GM12878 (cell line): ENCODE results near the gene ZDHHC11. TPM values are rescaled to one million over a fixed set of nuclear protein-coding genes. Genes with fewer than 3 reads are reported as not detected.
"Not testable (repeated sequence)": the region's sequence is repeated elsewhere in the genome, so short reads cannot be mapped to it uniquely, and the experiment has no call there.

Experiments
- ATAC-seq: fragments of 200-7000 bp; cut with Tn5 transposase; 3 replicates; pipeline ENCODE4 v1.9.1; 2020; ENCODE audit warnings: mild to moderate bottlenecking, moderate library complexity
- BruUV-seq: library from RNA; stranded (reverse); fragments of 400-500 nt; replicated peaks from 2 replicates; lab custom pipeline; 2021; lab: Mats Ljungman, UMichigan
- CTCF ChIA-PET: fragments of 300-600 bp; sonication (Branson Sonifier 250); formaldehyde crosslinking; extraction: SDS; loops from one replicate; lab custom pipeline; 2021; ENCODE audit warnings: inconsistent platforms; lab: Yijun Ruan, JAX
- POLR2A ChIA-PET: fragments of 350-600 bp; formaldehyde crosslinking; extraction: SDS; loops from one replicate; lab custom pipeline; 2021; ENCODE audit warnings: inconsistent platforms; lab: Charles Lee
- RAD21 ChIA-PET: fragments of 300-600 bp; sonication (Branson Sonifier 250); formaldehyde crosslinking; loops from one replicate; lab custom pipeline; 2023; ENCODE audit warnings: antibody characterized with exemption; ENCODE audit not compliant: unreplicated experiment; lab: Charles Lee
- SMC1A ChIA-PET: fragments of 300-600 bp; sonication (Branson Sonifier 250); formaldehyde crosslinking; loops from one replicate; lab custom pipeline; 2023; ENCODE audit not compliant: unreplicated experiment, uncharacterized antibody; lab: Charles Lee
- DNase-seq: peaks from one replicate; pipeline ENCODE4 v3.0.0-alpha.2; 2011; ENCODE audit warnings: low read depth, low spot score
- FAIRE-seq: peaks from 3 replicates; lab custom pipeline; 2011; peaks lifted over from hg19 to GRCh38; lab: Jason Lieb, UNC
- H2AFZ ChIP-seq: 2 replicates; pipeline ENCODE4 v1.6.0; 2011; ENCODE audit warnings: low read depth, low read length, control low read depth; ENCODE audit not compliant: control insufficient read depth
- H3K27ac ChIP-seq: 2 replicates; pipeline ENCODE4 v1.5.1; 2011; ENCODE audit warnings: control low read depth; ENCODE audit not compliant: control insufficient read depth, insufficient read depth
- H3K27me3 ChIP-seq, 2 experiments: replicated peaks in 1 of 2; 2 replicates each; pipeline versions ENCODE4 v1.6.0 to v1.6.1; 2011; ENCODE audit warnings: low read length in 1 of 2; ENCODE audit not compliant: control insufficient read depth in 2 of 2, insufficient read depth in 2 of 2
- H3K36me3 ChIP-seq, 2 experiments: 2 replicates each; pipeline ENCODE4 v1.5.1; 2011; ENCODE audit warnings: low read length in 1 of 2; ENCODE audit not compliant: control insufficient read depth in 2 of 2, insufficient read depth in 2 of 2
- H3K4me1 ChIP-seq: 2 replicates; pipeline ENCODE4 v1.6.1; 2011; ENCODE audit warnings: mild to moderate bottlenecking, low read length, moderate library complexity, mixed read lengths; ENCODE audit not compliant: control insufficient read depth, insufficient read depth
- H3K4me2 ChIP-seq: 2 replicates; pipeline ENCODE4 v1.6.0; 2011; ENCODE audit warnings: control low read depth; ENCODE audit not compliant: control insufficient read depth, insufficient read depth
- H3K4me3 ChIP-seq: fragments of 200-600 bp; sonication (generic); 2 replicates; pipeline ENCODE4 v1.5.1; 2016
- H3K79me2 ChIP-seq: 2 replicates; pipeline ENCODE4 v1.6.0; 2011; ENCODE audit warnings: low read length; ENCODE audit not compliant: control insufficient read depth, insufficient read depth
- H3K9ac ChIP-seq: 2 replicates; pipeline ENCODE4 v1.8.0; 2011; ENCODE audit warnings: low read length, control low read depth, mixed read lengths; ENCODE audit not compliant: control insufficient read depth, insufficient read depth
- H3K9me3 ChIP-seq: replicated peaks from 3 replicates; pipeline ENCODE4 v1.5.1; 2011; ENCODE audit warnings: mild to moderate bottlenecking, low read length; ENCODE audit not compliant: control insufficient read depth, insufficient read depth
- H4K20me1 ChIP-seq: 2 replicates; pipeline ENCODE4 v1.6.0; 2011; ENCODE audit not compliant: control insufficient read depth, insufficient read depth
- JUNB ChIP-seq: IDR thresholded peaks from 2 replicates; pipeline ENCODE4 v1.6.1; 2016; ENCODE audit warnings: antibody characterized with exemption, mild to moderate bottlenecking
- WGBS: methylation state at CpG from one replicate; pipeline ENCODE4 v1.1.6; 2016; ENCODE audit warnings: low lambda C conversion rate; ENCODE audit not compliant: insufficient replicate concordance, insufficient coverage; ENCODE audit errors: missing lambda C conversion rate; 5-methylcytosine and 5-hydroxymethylcytosine counted together
- in situ Hi-C: fragments of 300-500 bp; cut with MboI; formaldehyde crosslinking; loops from 9 replicates; pipeline ENCODE4 v1.14.3; 2018; ENCODE audit warnings: mixed read lengths
- intact Hi-C: fragments of 100-400 bp; cut with micrococcal nuclease; formaldehyde crosslinking; loops from one replicate; pipeline ENCODE4 v1.14.2; 2022; ENCODE audit not compliant: unreplicated experiment
- polyA plus RNA-seq, 11 experiments: library from polyadenylated mRNA; depleted of rRNA in 4 of 11; unstranded in 6 of 11; stranded (reverse) in 5 of 11; fragments of >200 nt; fragmentation: Nextera tagmentation in 4 of 11; fragmentation: Illumina TruSeq in 1 of 11; extraction: Ambion mirVana in 4 of 11; extraction: Trizol in 1 of 11; gene quantifications; 1 replicate in 1 of 11; 2 replicates in 10 of 11; pipeline versions ENCODE4 v1.2.1 to v1.2.3, GENCODE V29; 2011 to 2016; ENCODE audit warnings: inconsistent platforms in 2 of 11, missing spikeins in 2 of 11, low read depth in 1 of 11
- total RNA-seq, 4 experiments: library from RNA; depleted of rRNA in 3 of 4; stranded (reverse); fragments of >200 nt in 3 of 4; fragmentation: Illumina TruSeq in 1 of 4; extraction: Trizol in 1 of 4; gene quantifications; 2 replicates each; pipeline versions ENCODE4 v1.2.1 to v1.2.3, GENCODE V29; 2013 to 2021

ZDHHC11 gene
- total and polyA plus RNA-seq, 10 of the 15 experiments (the other 5 are each of a cell fraction or from before 2014, with no cell fraction given), result 0.04 to 1.4 (median 0.30) TPM

DNA sequence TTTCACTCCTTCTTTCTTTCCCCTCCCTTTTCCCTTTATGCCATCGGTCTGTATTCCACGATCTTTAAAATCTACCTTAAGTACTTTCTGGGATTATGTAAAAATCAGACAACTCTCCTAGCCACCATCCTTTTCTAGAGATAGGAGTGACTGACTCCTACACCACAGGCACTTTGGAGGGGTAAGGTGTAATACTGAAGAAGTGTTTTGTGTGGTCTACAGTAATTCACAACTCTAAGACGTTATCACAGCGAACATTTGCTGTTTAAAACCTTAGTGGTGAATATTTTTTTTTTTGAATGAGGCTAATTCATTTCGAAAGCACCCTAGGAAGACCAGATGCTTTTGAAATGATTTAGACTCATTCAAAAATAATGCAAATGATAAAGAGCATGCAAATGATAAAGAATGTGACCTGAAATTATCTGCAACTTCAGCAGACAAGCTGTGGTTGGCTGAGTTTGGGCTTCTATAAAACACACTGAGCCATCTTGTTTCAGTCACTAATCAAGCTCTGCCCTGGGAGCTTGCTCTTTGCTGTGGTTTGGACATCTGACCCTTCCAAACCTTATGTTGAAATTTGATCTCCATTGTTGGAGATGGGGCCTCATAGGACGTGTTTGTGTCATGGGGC lies 52.2 kb downstream of the ZDHHC11 start:
- in situ Hi-C loops, result not testable (repeated sequence)
- peak; percentile 66 for ATAC-seq

DNA sequence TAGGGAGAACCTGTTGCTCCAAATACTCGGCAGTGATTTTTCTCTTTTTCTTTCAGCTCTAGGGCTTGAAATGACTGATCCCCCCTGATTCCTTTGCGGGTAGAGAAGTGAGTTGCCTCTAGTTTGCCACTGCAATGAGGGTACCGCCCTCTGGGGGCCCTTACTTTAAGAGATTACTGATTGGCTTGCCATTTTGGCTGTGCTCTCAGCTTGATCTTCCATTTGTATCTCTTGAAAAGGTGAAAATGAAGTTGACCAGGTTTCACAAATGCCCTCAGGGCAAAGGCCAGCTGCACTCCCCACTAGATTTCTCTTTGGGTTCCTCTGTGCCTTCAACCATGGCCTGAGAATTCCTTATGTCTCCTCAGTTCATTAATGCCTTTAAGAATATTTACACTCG lies 52.8 kb downstream of the ZDHHC11 start:
- H2AFZ ChIP-seq, RAD21 ChIA-PET, H3K9ac ChIP-seq, H3K79me2 ChIP-seq, H3K27ac ChIP-seq, SMC1A ChIA-PET, CTCF ChIA-PET, H3K9me3 ChIP-seq, H3K36me3 ChIP-seq, H3K4me3 ChIP-seq, DNase-seq, H3K4me1 ChIP-seq, FAIRE-seq, intact Hi-C loops, H3K4me2 ChIP-seq, in situ Hi-C loops, H3K27me3 ChIP-seq, BruUV-seq, ATAC-seq, H4K20me1 ChIP-seq: not testable (repeated sequence)
- POLR2A ChIA-PET, result interaction anchor here (0.6 kb wide), 1 partner anchor 772 kb away, joined by 5 read pairs; no protein-coding TSS in a partner anchor
- WGBS, result 19% methylated on average over 3 of the region's 4 CpGs

More for the DNA sequence above, 52.2 kb downstream of the ZDHHC11 start:
- H3K79me2 ChIP-seq, BruUV-seq, RAD21 ChIA-PET, H3K36me3 ChIP-seq, H2AFZ ChIP-seq, H3K4me2 ChIP-seq, H3K9ac ChIP-seq, DNase-seq, H3K9me3 ChIP-seq, POLR2A ChIA-PET, H3K4me3 ChIP-seq, H4K20me1 ChIP-seq, H3K4me1 ChIP-seq, H3K27ac ChIP-seq, intact Hi-C loops, FAIRE-seq, SMC1A ChIA-PET: not testable (repeated sequence)
- WGBS, result 28% methylated on average over 6 of the region's 6 CpGs
- TF ChIP-seq JUNB, result 0 out of 2 replicates have a peak, but pooled peaks have one; percentile 14
- TF ChIP-seq, all 136 proteins: peak for 1; not testable (repeated sequence) for 135
- H3K27me3 ChIP-seq, CTCF ChIA-PET: not testable (repeated sequence)

DNA sequence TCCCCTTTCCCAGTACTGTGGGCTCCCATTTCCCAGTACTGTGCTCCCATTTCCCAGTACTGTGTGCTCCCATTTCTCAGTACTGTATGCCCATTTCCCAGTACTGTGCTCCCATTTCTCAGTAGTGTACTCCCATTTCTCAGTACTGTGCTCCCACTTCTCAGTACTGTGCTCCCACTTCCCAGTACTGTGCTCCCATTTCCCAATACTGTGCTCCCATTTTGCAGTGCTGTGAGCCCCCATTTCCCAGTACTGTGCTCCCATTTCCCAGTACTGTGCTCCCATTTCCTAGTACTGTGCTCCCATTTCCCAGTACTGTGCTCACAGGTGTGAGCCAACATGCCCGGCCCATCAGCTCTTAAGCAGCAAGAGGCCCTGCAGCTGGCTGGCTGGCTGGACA lies 54.9 kb downstream of the ZDHHC11 start:
- FAIRE-seq, ATAC-seq, H3K4me2 ChIP-seq, RAD21 ChIA-PET, H3K36me3 ChIP-seq, CTCF ChIA-PET, H3K9ac ChIP-seq, SMC1A ChIA-PET, H3K27ac ChIP-seq, BruUV-seq, POLR2A ChIA-PET, in situ Hi-C loops, H3K4me3 ChIP-seq, intact Hi-C loops, H3K4me1 ChIP-seq, DNase-seq, H3K9me3 ChIP-seq, H2AFZ ChIP-seq, H3K79me2 ChIP-seq, H3K27me3 ChIP-seq, H4K20me1 ChIP-seq: not testable (repeated sequence)
- WGBS, result 73% methylated on average over 1 of the region's 1 CpG

DNA sequence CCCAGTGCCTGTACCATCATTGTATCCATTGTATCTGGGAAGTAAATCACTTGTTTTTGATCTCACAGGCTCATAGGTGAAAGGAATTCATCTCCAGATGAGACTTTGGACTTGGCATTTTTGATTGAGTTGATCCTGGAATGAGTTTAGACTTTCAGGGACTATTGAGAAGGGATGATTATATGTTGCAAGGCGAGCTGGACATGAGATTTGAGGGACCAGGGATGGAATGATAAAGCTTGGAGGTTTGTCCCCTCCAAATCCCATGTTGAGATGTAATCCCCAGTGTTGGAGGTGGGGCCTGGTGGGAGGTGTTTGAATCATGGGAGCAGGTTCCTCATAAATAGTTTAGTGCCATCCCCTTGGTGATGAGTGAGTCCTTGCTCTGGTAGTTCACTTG lies 55.8 kb downstream of the ZDHHC11 start:
- H4K20me1 ChIP-seq, H3K27ac ChIP-seq, H2AFZ ChIP-seq, H3K9me3 ChIP-seq, in situ Hi-C loops, H3K4me3 ChIP-seq, intact Hi-C loops, H3K79me2 ChIP-seq, H3K9ac ChIP-seq, ATAC-seq, SMC1A ChIA-PET, H3K27me3 ChIP-seq, BruUV-seq, RAD21 ChIA-PET, FAIRE-seq, H3K36me3 ChIP-seq, H3K4me2 ChIP-seq, H3K4me1 ChIP-seq, DNase-seq, POLR2A ChIA-PET, CTCF ChIA-PET: not testable (repeated sequence)
- WGBS, result 0% methylated on average over 1 of the region's 1 CpG
